ENCODE results near the gene TMC4.

- TF ChIP-seq, protein P1, sequence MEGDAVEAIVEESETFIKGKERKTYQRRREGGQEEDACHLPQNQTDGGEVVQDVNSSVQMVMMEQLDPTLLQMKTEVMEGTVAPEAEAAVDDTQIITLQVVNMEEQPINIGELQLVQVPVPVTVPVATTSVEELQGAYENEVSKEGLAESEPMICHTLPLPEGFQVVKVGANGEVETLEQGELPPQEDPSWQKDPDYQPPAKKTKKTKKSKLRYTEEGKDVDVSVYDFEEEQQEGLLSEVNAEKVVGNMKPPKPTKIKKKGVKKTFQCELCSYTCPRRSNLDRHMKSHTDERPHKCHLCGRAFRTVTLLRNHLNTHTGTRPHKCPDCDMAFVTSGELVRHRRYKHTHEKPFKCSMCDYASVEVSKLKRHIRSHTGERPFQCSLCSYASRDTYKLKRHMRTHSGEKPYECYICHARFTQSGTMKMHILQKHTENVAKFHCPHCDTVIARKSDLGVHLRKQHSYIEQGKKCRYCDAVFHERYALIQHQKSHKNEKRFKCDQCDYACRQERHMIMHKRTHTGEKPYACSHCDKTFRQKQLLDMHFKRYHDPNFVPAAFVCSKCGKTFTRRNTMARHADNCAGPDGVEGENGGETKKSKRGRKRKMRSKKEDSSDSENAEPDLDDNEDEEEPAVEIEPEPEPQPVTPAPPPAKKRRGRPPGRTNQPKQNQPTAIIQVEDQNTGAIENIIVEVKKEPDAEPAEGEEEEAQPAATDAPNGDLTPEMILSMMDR (conservative IDR thresholded peaks at IDR 0.05; ENCODE audit: low read length): no peak
- no peak for TF ChIP-seq EZH2phosphoT487 (IDR thresholded peaks at IDR 0.05; ENCODE audit: borderline replicate concordance)
Measured at GRCh38 chr19:54179262-54179852, 6.4 kb upstream of the TMC4 start.
